AG08396 (cell line): ENCODE data around the gene SLC47A1.
"Not testable (repeated sequence)": the region's sequence is repeated elsewhere in the genome, so short reads cannot be mapped to it uniquely, and the experiment has no call there.

Source experiments
- DNase-seq: peaks from one replicate; pipeline ENCODE4 v3.0.0; 2012; ENCODE audit warnings: low spot score, mixed read lengths

SLC47A1 gene

DNA sequence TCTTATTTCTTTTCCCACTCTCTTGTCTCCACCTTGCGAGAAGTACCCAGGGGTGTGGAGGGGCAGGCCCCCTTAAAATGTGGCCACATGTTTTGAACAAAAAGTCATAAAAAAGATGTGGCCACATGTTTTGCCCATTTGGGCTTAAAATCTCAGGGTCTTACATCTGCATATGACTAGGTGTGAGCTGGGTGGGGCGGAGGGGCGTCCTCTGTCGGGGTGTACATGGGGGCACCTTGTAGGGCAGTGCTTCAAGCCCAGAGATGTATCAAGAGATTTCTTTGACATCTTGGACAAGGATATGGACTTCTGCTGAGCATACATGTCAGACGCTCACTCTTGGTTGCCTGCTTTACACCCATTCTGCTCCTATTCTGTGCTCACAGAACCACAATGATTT is 13.0 kb upstream of the SLC47A1 start:
- no peak for DNase-seq

DNA sequence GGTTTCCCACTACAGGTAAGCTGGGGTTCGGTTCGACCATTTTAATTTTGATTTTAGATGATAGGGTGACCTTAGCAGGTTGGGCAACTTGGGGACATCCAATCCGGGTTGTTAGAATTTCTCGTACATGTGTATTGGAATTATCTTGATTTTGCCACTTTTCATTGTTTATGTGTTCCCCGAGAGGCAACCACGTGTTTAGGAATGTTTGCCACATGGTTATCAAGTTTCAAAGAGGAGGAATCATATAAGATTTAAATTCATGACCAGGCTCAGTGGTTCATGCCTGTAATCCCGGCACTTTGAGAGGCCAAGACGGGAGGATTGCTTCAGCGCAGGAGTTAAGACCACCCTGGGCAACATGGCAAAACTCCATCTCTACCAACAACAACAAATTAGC is 10.0 kb upstream of the SLC47A1 start:
- no peak for DNase-seq

DNA sequence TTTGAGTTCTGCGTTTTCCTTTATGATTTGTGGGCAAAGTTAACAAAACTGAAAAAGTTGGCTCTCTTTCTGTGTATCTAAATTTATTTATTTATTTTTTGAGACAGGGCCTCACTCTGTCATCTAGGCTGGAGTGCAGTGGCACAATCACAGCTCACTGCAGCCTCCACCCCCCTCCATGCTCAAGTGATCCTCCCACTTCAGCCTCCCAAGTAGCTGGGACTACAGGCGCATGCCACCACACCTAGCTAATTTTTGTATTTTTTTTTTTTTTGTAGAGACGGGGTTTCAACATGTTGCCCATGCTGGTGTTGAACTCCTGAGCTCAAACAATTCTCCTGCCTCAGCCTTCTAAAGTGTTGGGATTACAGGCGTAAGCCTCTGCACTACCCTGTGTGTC is 6.7 kb upstream of the SLC47A1 start:
- not testable (repeated sequence) for DNase-seq

DNA sequence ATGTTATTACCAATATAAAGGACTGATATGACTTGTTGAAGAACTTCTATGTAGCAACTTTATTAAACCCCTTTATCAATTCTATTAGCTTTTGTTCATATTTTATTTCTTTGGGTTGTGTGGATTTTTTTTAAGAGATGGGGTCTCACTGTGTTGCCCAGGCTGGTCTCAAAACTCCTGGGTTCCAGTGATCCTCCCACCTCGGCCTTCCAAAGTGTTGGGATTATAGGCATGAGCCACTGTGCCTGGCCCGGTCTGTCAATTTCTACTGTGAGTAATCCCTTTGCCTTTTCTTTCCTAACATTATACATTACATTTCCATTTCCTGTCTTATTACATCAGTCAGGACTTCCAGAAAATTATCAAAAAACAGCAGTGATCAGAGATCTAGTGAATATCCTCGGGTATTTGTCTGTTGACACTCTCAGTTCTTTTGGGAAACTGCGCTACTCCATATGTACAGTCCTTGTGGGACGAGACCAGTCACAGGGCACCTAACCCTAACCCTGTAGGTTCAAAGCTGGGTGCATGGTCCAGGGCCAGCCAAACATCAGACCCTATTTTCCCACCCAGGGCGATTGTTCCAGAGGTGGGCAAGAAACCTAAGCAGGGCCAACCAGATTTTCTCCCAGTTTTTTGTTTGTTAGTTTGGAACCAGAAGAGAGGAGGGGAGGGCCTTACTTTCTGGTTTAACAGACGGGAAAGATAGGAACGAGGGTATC is 1.7 kb upstream of the SLC47A1 start:
- no peak for DNase-seq

DNA sequence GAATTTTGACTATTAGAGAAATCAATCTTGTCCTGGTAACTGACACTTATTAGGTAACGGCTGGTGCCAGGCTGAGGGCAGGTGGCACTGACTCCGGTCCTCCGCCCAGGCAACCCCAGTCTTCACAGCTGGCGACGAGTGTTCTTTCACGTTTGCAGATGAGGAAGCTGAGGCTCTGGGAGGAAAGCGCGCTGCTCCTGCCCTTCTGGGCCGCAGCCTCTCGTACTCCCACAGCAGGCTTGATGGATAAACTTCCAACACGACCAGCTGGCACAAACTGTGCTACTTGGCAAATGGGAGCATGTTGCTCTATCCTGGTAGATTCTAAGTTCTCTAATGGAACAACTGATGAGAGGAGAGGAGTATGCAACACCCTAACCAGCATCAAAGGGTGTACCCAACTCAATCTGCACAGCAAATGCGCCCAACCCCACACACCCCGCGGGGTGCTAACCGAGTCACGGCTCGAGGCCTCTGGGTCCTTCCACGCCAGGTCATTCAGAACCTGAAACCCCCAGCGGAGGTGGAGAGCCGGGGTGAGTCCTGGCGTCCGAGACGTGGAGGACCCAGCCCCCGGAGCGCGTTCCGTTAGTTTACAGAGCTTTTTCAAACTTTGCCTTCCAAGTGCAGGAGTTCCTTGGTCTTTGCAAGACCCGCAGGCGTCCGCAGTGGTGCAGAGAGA is 477 bp upstream of the SLC47A1 start:
- no peak for DNase-seq

DNA sequence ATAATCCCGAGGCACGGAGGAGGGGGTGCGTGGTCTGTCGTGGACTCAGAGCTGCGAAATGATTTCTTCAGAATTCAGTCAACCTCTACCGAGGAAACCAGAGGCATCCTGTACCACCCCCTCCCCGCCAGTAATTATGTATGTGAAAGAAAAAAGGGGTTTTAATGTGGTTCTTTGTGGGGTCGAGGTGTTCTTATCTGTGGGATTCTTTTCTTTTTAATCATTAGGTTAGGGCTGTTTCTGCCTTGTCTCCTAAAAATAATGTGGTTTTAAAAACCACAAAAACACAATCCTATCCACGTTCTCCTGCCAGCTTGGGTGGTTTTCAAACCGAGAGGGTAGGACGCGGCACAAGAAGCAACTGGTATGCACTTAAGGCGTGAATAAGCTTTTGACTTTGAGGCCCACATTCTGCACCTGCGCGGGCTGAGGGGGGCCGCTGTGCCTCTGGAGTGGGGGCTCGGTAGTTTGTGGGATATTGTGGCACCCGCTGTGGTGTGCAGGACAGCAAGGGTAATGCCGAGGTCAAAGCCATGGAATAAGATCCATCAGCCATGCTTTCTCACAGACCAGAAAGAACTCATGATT is 1.0 kb downstream of the SLC47A1 start:
- DNase-seq: no peak

DNA sequence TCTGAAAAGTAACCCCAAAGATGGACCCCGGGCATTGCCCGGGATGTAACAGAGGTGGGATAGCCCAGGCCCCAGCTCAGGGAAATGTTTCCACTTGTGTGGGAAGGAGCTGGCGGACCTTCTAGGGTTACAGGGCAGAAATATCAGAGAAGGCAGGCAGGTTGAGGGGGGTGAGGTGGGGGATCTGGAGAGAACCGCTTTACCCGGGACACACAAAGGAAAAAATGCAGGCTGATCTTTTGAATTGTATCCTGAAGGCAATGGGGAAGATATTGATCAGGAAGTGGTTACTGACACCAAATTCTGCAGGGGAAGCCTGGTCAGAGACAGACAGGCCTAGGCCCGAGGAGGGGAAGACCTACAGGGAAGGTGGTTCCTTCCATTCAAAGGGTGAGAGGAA is 3.5 kb downstream of the SLC47A1 start:
- no peak for DNase-seq

DNA sequence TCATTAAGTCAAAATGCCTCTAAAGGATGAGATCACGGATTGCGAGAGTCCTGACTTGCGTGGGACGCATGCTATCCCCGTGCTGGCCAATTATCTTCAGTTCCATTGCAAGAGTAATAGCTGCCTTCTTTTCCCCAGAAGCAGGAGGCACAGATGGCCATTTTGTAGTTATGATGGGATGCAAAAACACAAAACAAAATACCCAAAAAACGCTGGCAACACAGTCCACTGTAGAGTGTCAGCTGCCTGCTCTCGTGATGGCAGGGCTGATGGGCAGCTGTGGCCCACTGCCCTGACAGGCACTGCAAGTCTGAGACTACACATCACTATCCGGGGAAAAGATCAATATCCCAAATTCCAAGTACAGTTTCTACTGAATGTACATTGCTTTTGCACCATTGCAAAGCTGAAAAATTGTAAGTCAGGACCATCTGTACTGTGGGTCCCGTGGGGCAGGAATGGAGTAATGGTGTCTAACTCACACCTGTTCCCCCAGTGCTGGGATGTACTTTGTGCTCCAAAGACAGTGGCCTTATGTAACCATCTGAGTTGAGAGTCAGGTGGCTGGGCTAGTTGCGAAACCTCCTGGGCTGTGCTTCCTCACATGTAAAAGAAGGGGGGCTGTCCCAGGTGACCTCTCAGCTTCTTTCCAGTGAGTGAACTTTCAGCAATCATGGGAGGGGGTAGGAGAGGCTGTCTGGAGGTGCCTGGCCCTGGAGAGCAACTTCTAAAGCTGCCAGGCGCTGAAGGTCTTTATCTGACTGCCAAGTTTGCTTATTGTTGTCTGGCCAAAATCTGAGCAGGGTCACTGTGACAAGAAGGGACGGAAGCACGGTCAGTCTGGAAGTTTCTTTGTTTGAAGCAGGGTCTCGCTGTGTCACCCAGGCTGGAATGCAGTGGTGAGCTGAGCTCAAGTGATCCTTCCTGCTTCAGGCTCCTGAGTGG is 4.7 kb downstream of the SLC47A1 start:
- DNase-seq: no peak

DNA sequence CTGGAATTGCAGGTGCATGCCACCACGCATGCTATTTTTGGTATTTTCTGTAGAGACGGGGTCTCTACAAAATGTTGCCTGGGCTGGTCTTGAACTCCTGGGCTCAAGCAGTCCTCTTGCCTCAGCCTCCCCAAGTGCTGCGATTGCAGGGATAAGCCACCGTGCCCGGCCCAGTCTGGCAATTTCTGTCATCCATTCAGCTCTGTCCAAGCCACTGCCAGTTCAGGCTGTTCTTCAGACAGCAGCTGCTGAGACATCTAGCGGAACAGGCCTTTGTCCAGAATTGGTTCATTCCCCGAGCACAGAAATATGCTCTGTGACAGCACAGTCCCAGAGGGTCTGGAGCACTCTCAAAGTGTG is 5.4 kb downstream of the SLC47A1 start:
- no peak for DNase-seq

DNA sequence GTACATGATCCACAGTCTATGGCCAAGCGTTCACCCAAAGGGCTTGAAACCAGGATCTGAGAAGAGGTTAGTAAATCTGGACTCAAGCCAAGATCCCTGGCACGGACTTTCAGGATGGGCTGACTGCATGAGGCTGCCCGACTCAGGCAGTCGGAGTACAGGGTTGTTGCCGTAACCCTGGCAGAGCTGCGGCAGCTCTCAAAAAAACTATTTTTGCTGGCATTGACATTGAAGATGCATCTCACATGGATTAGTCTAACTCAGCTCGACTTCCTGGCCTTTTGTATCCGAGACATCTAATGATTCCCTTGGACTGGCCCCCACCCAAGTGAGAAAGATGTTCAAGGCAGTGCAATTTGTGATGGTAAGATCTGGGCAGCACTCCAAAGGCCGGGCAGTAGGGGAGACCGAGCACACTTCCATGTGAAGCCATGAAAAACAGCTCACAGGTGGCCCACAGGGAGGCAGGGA is 6.2 kb downstream of the SLC47A1 start:
- DNase-seq: no peak

DNA sequence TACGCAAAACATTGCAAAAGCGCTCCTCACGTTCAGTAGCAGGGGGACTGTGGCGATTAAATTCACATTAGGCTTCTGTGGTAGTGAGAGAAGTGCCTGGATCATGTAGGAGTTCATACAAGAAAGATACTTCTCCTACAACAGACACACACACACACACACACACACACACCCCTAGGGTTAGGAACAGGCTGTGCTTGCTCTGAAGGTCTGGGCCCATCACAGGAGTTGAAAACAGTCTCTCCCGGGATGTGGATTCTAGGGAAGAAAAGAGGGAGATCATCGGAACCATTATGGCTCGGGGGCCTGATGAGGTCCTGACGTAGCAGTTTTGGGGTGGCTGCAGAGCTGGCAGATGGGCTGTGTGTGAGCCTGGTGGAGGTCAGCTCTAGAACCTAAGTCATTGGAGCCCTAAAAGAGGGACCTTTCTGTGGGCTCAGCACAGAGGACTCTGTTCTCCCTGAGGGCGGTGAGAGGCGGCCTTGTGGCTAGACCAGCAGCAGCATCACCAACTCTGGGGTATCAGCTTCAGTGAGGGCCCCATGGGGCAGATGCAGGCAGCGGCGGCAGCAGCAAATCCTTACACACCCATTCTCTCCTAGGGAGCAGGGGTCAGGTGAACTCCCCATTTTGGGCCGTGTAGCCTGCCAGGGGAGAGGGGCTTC is 7.2 kb downstream of the SLC47A1 start:
- no peak for DNase-seq

DNA sequence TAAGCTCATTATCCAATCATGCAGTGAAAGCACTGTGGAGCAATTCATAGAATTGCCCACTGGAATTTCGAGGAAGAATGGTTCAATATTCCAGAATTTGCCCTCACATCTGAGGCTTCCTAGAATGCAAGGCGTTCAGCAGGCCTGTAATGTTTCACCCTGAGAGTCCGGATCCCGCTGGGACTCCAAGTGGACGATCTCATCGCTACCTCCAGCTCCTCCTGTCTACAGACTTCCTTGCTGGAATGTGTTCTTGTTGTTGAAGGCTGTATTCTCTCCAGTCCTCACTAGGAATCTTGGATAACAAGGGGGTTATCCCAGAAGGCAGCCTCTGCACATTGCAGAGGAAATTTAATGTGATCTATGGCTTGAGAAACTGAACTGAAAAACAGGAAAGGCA is 7.8 kb downstream of the SLC47A1 start:
- DNase-seq: no peak

DNA sequence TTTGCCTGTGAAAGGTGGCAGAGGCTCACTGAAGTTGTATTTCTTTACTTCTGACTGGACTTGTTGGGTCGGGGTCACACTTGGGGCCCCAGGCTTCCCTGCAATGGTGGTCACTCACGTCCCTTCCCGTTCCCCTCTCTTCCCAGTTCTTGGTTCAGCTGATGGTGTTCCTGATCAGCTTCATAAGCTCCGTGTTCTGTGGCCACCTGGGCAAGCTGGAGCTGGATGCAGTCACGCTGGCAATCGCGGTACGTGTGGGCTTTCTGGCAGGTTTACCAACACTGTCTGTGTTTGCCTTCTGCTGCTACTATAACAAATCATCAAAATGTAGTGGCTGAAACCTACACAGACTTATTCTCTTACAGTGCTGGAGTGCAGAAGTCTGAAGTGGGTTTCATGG is 8.6 kb downstream of the SLC47A1 start:
- DNase-seq: no peak

DNA sequence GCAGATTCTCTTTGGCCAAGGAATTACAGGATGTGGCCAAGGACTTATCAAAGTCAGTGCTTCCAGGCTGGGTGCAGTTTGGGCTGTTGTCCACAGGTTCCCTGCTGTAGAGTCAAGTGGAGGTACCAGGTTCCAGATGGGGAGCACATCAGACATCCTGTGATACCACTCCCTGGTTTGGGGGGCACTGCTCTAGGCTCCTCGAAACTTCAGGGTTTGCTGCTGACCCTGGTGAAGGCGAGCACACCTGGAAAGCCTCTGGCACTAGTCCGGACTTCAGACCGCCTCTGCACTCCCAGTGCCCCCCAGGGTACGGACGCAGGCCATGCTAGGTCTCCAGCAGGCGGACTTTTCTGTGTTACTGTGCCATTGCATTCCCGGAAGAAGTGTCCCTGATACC is 10.7 kb downstream of the SLC47A1 start:
- no peak for DNase-seq

DNA sequence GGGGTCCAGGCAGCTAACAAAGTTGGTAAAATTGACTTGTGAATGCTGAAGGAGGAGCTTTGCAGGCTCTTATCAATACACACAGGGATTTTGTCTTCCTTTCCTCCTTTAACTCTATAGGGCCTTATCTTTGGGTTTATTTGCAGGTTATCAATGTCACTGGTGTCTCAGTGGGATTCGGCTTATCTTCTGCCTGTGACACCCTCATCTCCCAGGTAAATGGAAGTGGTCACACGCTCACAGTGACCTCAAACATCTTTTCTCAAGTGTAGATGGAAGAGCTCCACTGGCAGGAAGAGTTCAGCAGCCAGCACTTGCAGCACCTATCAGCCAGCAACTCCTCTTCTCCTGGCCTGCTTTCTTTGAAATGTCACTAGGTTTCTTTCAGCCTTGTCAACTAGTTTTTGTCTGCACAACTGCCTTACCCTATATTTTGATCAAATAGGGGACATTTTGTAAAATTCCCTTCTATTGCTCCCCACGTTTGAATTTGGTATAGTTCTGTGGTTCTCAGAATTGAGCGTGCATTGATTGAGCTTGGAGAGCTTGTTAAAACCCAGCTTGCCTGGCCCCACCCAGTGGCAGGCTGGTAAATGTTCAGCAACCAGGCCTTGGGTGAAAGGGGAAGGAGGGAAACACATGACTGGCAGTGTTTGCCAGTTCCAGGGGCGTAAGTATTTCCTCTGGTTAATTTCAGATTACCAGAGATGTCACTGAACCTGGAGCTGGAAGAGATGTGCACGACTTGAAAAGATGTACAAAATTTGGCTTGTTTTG is 12.8 kb downstream of the SLC47A1 start:
- DNase-seq: no peak

DNA sequence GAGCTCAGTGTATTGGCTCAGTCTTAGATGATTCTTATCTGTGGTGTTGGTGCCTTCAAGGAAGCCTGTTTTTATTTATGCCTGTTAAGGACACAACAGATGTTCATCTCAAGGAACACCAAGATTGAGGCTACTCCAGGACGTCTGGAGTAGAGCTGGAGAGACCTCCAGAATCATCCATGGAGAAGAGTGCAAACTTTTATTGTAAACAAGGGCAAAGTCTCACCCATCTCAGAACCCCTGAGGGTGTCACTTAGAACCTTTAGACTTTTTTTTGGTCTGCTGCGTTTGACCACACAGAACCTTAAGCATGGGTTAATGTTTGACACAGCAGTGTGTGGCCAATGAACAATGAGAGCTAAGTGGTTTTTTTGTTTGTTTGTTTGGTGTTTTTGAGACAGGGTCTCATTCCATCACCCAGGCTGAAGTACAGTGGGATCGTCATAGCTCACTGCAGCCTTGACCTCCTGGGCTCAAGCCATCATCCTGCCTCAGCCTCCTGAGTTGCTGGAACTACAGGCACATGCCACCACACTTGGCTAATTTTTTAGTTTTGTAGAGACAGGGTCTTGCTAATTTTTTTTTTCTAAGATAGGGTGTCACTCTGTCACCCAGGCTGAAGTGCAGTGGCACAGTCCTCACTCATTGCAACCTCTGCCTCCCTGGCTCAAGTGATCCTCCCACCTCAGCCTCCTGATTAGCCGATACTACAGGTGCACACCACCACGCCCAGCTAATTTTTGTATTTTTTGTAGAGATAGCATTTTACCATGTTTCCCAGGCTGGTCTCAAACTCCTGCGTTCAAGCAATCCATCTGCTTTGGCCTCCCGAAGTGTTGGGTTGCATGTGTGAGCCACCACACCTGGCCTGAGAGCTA is 16.3 kb downstream of the SLC47A1 start:
- no peak for DNase-seq

DNA sequence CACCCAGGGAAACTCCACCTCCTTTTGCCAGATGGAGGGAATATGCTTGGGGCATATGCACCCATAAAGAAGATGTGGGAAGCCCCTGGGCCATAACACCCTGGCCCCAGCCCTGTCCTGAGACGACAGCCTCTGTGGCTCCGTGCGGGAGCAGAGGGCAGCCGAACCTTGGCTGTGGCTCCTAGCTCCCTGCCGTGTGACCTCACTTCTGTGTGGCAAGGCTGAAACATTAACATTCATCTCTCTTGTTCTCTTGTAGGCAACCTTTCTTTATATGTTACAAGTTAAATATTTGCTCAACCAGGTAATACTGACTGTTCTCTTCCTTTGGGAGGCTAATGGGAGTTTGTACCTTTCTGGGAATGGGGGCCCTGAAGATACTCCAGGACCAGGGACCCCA is 17.5 kb downstream of the SLC47A1 start:
- DNase-seq: no peak

DNA sequence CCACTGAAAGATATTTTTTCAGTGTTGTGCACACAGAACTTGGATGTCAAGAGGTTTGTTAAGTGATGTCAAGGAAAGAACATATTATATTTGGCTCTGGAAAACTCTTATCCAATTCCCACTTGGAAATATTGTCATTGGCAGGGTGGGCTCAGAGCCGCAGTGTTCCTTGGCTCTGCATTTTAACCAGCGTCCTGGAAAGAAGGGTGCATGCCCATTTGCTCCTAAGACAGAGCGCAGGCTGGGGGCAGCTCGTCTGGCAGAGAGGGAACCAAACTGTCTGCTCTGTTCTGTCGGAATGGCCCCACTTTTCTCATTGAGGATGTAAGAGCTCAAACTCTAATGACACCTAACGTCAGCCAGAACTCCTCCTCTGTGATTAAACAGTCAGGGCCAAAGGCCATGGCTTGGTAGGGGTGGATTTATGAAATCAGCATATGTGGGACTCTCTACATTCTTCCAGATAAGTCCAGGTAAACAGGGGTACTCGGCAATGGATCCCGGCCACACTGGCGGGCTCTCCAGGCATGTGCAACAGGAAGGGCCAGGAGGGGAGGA is 18.0 kb downstream of the SLC47A1 start:
- no peak for DNase-seq

DNA sequence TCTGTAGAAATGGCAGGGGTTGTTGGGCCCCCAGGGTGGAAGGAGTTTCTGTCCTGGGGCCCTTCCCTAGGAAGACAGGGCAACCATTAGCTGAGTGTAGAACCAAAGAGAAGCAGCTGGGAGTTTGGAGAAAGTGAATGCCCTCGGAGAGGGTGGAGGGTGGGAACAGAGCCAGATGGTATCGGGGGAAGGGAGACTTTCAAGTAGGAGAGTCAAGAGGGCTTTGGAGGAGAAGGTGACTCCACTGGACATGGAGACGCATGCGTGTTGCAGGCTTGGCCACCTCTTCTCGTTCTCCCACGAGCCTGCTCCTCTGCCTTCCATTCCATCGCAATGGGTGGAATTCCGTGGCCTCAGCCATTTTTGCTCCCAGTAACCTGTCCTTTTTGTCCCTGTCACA is 19.4 kb downstream of the SLC47A1 start:
- DNase-seq: no peak

DNA sequence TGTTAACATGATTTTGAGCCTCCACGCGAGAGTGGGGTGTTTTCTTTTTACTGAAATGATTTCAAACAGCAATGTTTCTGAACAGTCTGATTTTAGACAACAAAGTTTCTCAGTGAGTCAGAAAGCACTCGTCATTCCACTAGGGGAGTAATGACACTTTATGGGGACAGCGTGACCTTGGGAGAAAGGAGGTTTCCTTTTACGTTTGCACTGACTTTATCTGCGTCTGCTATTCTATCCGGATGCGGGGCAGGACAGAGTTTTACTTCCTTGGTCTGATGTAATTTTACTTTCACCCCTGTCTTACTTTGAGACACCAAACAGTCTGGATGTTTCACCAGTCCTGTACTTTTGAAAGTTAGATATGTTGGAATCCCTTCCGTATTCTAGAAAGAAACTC is 20.7 kb downstream of the SLC47A1 start:
- DNase-seq: no peak
